HuH-7 (cell line): ENCODE results near the gene DOCK3.
"Not testable (repeated sequence)": the region's sequence is repeated elsewhere in the genome, so short reads cannot be mapped to it uniquely, and the experiment has no call there.

ENCODE experiments used
- DNase-seq: peaks from one replicate; pipeline ENCODE4 v3.0.0; 2011; ENCODE audit warnings: low spot score

DOCK3 gene

DNA sequence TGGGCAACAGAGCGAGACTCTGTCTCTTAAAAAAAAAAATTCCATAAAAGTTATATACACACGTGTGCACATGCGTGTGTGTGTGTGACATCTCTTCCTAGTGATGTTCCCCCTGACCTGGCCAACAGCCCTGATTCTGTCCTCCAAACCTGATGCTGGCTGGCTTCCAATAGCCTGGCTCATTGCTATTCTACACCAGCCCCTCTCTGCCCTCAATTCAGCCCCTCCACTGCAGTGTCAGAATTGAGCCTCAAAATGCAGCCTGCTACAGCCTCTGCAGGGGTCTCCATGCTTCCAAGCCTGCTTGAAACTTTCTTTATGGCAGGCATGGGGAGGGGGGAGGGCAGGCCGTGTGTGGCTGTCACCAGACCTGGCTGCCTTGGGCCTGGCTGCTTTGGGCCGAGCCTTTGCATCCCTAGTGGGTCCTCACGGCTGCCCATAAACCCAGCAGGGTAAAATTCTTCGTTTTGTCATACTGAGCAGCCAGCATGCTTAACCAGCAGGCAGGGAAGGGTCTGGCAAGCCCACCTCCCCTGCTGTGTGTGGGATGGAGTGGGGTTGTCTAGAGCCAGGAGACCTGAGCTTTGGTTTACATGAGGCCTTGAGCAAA lies 22.7 kb upstream of the DOCK3 start:
- DNase-seq, result no peak

DNA sequence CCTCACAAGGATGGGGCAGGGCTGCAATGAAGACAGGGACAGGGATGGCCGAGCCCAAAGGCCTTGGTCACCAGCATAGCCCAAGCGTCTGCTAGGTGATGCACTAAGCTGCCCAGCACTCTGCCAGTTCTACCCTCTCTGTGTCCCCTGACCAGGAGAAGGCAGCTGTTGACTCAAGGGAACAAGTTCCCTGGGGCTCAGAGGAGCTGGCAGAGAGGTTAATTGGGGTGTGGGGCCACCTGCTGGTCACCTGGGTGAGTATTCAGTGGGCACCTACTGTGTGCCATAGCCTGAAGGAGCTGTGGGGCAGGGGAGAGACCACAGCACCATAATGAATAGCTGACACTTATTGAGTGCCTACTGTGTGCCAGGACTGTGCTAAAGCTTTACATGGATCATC lies 22.0 kb upstream of the DOCK3 start:
- DNase-seq, result no peak

DNA sequence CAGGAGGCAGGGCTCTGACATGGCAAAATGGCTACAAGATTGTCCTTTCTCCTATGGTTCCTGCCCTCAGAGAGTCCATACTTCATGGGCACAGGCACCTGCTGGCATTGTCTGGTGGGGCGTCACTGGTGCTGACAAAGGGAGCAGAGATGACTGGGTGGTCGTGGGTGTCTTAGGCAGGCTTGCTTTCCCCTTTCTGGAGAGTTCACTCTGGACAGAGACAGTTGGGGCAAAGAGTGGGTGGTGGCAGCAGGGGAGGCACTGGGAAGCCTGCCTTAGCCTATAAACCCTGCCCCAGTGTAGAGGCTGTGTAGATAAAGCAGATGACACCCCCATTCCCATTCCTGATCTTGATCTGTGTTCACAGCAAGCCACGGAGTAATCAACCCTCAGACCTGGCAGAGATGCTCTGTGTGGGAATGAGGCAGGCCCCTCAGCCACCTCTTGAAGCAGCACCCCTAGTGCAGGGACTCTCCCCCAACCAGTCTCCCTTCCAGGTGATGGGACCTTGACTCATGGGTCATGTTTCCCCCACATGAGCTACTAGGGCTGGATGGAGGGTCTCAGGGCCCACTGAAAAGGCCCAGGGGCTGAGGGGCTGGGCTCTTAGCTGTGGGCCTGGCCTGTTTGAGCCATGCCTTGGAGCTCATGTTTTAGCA lies 20.7 kb upstream of the DOCK3 start:
- no peak for DNase-seq

DNA sequence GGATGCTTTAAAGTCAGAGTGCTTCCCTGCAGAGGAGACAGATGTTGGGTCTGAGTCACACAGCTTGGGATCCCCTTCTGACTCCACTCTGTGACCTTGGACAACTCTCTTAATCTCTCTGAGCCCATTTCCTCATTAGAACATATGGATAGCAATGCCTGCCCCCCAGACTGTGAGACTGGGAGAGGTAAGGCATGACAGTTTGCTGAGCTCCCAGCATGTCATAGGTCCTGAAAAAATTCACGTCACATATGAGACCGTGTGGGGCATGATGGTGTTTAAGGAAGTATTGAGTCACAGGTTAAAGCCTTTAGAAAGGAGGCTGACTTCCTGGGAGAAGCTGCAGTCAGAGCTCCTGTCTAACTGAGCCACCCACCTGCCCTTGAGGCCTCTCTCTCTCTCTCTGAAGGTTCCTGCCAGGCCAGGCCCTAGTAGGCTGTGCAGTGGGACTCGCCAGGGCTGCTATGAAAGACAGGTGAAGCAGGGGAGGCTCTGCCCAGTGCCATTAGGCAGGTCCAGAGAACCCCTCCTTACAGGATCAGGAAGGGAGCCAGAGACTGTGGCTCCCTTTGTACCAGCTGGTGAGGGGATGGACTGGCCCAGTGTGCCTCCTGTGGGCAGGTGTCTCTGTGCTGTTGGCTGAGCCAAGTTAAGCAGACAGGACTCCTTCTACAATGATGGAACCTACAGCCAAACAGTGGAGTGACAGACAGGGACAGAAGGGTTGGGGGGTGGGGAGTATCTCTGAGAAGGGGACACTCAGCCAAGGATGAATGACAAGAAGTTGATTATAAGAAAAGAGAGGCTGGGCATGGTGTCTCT lies 19.5 kb upstream of the DOCK3 start:
- no peak for DNase-seq

DNA sequence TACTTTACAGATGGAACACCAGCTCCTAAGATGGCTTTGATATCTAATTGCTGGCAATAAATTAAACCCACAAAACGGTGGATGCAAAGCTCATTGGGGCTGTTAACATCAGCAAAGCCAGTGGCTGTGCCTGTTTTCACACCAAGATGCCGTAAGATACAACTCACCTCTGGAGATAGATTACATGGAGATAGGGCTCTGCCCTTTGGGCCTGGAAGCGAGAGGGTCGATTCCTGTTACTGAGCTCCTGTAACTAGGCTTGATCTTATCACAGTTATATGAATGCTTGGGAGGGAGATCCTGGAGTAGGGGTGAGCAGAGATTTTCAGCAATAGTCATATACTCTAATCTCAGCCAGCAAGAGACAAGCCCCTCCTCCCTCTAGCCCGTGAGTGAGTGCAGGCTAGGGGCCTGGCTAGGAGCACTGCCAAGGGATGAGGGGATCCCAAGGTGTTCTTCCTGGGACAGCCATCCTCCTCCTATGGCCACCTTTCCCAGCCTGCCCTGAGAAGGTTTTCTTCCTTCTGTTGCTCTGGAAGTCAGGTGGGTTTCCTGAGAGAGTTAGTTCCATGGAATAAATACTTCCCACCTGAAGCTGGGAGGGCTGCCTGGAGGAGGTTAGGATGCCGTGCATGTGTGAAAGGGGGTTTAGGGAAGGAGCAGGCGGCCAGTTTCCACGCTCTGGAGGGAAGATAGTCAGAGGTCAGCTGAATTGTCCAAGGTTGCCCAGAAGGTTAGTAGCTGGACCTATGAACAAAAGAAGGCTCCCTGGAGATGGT lies 18.1 kb upstream of the DOCK3 start:
- no peak for DNase-seq

DNA sequence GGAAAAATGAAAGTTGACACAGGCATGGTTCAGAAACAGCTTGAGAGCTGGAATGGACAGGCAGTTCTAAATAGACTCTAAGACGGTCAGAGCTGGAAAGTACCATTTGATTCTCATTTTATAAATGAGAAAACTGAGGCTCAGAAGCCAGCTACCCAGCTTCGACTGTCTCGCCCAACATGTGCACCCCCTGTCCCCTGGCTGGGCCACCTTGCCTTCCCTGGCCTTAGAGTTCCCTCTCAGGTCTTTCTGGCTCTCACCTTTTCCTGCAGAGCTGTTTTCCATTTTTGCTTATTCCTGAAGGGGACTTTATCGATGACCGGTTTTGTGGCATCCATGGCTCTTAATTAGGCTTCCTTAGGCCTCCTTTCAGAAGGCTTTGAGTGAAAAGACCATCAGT lies 17.3 kb upstream of the DOCK3 start:
- DNase-seq, result no peak

DNA sequence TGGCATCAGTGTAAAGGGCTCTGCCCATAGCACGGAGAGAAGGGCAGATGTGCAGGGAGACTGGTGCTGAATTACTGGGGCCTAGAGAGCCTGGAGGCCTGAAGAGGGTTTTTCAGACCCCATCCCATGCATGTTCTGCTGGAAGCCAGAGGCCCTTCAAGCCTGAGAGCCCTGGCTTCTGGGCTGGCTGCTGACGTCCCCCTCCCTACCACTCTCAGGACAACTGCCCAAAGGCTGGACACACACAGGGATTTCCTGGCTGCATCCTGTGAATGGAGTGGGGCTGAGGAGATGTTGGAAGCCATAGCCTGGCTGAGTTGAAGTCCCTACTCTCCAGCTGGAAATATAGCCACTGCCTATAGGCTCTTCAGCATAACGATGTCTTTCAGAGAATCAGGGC lies 16.9 kb upstream of the DOCK3 start:
- DNase-seq, result no peak

DNA sequence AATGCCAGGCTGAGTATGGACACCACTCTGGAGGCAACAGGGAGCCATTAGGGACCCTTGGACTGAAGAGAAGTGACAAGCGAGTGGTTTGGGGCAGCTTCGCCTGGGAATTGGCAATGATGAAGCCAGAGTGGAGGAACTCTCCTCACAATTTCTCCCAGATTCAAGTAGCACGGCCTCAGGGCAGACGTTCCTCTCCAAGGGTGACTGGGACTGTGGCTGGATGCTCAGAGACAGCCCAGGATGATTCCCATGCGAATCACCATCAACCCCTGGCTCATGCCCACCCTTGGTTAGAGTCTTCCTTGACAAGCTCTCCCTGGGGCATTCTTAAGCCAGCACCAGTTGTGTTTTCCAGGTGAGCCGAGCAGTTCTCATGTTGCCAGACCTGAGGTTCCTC lies 16.3 kb upstream of the DOCK3 start:
- no peak for DNase-seq

DNA sequence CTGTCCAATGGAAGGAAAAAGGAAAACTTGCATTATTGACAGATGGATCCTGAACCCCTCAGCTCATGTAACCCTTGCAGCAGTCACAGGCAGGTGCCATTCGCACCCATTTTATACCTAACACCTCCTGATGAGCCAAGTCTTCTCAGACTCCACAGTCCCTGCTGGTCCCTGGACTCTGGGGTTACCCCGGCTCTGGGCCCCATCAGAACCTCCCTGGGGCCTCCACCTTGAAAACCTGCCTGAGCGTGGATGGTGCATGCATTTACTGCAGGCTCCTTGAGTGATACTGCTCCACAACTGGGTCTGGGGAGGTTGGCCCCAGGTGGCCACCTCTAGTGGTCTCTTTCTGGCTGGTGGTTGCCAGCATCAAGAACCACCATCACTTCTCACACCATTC lies 15.9 kb upstream of the DOCK3 start:
- DNase-seq, result no peak

DNA sequence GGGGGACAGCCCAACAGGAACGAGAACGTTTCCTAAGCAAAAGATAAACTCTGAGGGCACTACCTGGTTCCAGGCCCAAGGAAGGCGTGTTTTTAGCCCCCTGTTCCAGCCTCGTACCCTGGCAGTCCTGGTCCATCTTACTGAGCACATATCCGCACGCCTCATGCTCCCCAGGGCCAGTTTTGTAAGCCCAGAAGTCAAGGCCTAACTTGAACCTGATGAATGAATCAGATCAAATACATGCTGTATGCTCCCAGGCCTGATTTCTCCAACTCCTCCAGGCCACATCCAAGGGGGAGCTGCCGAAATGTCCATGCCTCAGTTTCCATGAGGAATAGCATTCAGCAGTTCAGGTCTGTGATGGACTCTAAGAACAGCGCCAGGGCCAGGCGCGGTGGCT lies 14.3 kb upstream of the DOCK3 start:
- DNase-seq, result no peak

DNA sequence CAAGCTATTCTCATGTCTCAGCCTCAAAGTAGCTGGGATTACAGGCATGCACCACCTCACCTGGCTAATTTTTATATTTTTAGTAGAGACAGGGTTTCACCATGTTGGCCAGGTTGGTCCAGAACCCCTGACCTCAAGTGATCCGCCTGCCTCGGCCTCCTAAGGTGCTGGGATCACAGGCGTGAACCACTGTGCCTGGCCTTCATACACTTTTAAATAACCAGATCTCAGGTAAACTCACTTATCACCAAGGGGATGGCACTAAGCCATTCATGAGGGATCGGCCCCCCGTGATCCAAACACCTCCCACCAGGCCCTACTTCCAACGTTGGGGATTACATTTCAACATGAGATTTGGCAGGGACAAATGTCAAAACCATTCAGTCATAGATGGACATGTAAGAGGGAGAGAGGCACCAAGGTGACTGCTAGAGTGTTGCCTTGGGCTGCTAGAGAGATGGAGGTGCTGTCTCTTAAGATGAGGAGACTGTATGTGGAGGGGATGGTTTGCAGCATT lies 13.3 kb upstream of the DOCK3 start:
- DNase-seq, result no peak

DNA sequence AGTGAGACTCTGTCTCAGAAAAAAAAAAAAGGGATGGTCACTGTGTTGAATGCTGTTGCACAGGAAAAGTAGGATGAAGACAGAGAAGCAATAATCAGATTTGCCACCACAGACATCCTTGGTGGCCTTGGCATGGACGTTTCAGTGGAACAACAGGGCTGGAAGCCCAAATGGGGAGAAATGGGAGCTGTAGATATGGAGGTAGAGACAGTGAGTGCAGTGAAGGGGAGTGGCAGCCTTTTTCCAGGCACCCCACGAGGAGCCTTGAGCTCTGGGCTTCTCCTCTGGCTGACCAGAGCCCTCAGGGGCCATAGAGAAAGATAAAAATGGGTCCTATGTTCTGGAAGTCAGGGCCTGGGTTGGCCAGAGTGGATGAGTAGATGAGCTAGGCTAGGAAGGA lies 12.3 kb upstream of the DOCK3 start:
- DNase-seq, result no peak

DNA sequence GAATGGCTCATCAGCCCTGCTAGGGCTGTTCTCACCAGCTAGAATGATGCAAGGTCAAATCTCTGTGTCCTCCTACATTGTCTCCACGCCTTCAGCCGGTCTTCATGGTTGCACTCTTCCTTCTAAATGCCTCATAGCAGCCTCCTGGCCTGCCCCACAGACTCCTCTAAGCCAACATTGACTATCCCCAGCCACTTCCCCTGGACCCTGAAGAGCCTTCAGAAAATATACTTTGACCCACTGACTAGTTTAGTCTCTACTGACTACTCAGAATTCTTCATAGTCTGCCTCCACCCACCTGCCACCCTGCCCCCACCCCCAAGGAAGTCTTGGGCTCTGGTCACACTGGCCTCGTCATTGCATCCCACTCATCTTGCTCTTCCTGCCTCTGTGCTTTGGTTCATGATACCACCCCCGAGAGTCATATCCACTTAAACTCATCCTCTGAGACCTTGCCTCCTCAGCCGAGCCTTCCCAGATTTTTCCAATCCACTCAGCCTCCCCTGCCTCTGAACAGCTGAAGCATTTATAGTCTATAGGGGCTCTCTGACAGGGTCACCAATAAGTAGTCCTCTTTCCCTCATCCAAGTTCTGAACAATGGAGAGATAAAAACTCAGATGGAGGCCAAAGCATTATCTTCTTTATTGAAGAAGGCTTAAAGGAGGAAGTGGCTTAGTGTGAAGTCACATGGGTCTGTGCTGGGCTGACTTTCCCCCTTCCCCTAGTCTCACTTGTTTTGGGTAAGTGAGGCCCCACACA lies 9.5 kb upstream of the DOCK3 start:
- DNase-seq, result no peak

DNA sequence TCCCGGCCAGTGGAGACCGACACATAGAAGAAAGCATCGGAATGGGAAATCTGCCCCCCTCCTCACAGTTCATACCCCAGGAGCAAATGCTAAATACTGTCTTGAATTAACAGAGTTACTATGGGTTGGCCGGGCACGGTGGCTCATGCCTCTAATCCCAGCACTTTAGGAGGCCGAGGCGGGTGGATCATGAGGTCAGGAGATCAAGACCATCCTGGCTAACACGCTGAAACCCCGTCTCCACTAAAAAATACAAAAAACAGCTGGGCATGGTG lies 8.9 kb upstream of the DOCK3 start:
- not testable (repeated sequence) for DNase-seq

DNA sequence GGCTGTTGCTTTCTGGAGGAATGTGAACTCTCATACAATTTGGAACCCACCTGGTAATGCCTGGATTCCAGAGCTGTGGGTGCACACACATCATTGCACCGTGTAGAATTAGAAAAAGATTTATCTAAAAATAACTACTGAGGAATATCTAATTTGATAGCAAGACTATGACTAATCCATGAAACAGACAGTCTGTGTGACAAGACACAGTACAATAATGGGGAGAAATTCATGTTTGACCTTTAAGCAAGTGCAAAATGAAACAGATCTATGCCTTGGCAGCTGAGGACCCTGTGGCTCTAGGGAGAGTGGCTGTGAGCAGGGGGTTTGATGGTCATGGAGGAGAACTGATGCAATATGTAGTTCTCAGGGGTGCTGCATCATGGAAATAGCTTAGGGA lies 7.9 kb upstream of the DOCK3 start:
- DNase-seq, result no peak

DNA sequence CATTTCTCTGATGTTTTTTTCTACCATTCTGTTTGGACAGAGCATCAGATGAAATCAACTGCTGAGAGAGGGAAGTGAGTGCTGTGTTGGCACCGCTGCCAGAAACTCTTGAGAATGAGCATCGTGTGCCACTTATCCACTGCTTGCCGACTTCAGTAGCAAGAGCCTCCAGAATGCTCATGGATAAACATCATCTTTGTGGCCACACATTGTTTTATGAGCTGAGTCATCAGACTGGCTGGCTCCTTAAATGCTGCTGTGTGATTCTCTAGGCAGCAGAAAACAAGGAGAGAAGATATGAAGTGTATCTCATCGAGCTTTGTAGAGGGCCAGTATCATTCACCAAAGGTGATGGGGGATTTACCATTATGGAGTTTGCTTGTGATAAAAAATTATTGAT lies 3.4 kb upstream of the DOCK3 start:
- no peak for DNase-seq

DNA sequence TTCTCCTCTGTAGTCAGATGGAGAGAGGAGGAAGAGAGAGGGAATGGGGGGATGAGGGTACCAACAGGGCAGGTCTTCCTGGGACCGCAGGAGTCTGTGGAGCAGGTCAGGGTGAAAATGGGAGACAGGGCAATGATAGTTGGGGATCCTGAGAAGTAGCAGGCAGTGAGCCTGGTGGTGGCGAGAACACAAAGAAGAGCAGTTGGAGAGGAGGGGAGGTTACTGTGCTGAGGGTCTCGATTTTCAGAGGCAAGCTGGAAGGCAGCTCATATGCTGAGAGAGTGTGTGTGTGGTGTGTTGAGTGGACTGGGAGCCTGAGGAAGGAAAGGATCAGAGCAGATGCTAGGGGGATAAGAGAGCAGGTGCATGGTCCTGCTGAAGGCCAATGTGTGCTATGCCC lies 2.1 kb upstream of the DOCK3 start:
- no peak for DNase-seq

DNA sequence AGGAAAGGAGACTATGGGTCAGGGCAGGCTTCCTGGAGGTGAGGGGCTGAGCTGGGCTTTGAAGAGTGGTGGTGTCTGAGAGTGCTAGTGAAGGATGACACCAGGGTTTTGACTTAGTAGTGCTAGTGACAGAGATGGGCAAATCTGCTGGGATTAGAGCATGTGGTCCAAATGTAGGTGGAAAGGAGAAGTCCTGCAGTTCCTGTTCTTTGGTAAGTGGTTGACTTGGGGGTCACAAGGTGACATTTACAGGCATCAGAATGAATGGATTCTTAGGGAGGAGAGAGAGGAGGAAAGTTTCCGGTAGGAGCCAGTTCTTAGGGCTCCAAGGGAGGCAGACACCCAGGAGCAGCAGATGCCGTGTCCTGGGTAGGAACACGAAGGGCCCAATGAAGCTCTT lies 796 bp upstream of the DOCK3 start:
- DNase-seq, result no peak

DNA sequence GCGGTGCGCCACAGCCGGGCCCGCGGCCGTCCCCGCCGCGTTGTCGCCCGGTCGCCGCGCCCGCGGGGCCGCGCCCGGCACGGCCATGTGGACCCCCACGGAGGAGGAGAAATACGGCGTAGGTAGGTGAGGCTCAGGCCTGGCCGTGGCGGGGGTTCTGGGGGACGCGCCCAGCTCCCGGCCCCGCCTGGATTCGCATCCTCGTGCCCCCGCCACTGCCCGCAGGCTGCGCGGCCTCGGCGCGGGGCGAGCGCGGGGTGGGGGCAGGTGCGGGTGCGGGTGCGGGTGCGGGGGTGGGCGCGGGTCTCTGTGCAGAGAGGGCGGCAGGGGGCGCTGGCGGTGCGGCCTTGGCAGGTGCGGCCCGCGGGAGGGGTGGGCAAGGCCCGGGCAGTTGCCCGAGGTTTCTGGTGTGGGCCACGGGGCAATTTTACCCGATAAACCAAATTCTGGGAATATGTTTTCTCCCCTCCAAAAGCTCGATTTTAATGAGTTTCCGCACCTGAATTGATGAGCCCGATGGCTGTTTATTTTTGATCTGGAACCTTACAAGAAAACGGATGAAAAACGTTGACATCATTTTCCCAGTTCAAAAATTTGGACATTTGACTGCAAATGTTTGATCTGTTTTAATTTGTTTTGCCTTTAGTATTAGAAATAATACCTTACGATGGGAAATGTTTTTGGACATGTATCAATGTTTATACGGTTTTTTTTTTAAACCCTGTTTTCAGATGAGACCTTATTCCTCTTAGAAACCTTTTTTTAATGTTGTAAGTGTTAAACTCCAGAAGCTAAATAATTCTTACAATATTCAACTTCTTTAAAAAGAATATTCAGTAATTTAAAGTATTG lies 678 bp downstream of the DOCK3 start:
- peak; percentile 42 for DNase-seq

DNA sequence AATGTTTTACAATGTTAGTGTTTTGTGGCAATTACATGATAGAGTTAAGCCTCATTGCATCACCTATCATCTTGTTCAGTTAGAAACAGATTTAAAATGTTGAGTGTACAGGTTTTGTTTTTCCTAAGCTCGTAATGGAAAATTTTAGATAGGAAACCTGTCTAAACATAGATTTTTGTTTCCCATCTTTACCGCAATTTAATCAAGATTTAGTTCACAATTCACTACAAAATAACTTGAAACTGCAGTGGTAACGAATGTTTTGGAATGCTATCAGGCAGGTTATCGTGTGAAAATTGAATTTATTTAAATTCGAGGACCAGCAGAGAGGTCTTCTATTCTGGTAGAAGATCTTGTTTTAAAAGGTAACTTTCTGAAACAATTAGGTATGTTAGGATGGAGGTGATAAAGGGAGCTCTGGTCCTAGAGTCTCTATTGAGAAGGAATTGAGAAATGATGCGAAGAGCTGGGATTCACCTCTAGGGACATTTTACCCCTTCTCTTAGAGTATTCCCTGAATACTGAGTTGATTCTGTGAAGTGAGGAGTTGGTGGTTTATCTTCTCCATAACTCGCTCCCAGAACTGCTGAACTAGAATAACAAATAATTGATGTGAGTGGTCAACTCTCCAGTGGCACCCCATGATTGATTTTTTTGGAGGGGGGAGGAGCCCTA lies 1.4 kb downstream of the DOCK3 start:
- no peak for DNase-seq
